GM21717 (cell line): Measurements from ENCODE around the gene SNRNP35.
"Not testable (repeated sequence)": the region's sequence is repeated elsewhere in the genome, so short reads cannot be mapped to it uniquely, and the experiment has no call there.

ENCODE experiments used
- ATAC-seq: cut with Tn5 transposase; IDR thresholded peaks from one replicate; pipeline ENCODE4 v1.9.1; 2021; ENCODE audit warnings: mild to moderate bottlenecking, moderate library complexity; ENCODE audit not compliant: unreplicated experiment

SNRNP35 gene

DNA sequence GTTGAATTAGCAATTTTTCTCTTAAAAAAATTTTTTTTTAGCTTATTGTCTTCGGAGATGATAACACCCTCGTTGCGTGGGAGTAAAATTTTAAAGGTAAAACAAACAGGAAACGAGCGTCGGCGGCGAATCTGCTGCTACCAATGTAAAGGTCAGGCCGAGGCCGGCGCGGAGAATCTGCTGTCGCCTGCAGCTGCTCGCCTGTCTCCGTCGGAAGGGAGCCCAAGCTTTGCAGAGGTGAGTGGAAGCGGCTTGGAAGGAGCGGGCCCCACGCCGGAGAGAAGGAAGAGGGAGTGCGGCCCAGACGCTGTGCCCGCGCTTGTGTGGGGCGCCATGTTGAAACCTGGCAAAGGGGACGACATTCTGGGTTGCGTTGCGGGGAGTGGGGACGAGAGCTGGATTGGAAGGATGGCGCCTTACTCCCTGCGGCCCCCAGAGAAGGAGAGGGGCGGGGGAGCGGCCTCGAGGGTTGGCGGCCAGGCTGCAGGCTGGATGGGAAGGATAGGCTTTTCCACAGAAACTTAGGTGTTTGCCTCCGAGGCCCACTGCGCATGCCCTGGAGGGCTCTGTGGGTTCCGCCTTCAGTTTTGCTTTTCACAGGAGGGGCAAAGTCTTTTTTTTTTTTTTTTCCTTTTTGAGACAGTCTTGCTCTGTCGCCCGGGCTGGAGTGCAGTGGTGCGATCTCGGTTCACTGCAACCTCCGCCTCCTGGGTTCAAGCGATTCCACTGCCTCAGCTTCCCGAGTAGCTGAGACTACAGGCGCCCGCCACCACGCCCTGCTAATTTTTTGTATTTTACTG, at the start of gene SNRNP35:
Gene SNRNP35, plus strand, starts transcription at position 160 of the 800 bp plus-strand sequence. CDS start 7,402 bp downstream, outside the sequence.
- ATAC-seq = peak; percentile 52

DNA sequence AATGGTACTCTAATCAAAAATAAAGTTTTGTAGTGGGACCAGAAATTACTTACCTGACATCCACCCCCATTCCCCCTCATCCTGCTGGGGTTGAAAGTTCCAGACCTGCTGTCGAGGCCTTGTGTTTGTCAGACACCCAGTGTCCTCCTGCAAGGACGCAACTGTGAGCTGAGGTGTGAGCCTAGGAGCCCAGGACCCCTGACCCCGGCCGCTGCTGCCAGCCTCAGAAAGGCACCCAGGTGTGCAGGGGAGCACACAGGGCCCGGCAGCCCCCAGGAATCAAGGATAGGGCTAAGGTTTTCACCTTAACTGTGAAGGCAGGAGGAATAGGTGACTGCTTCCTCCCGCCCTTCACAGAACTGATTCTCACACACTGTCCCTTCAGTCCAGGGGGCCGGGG, 49.3 kb upstream of the SNRNP35 start:
- not testable (repeated sequence) for ATAC-seq

DNA sequence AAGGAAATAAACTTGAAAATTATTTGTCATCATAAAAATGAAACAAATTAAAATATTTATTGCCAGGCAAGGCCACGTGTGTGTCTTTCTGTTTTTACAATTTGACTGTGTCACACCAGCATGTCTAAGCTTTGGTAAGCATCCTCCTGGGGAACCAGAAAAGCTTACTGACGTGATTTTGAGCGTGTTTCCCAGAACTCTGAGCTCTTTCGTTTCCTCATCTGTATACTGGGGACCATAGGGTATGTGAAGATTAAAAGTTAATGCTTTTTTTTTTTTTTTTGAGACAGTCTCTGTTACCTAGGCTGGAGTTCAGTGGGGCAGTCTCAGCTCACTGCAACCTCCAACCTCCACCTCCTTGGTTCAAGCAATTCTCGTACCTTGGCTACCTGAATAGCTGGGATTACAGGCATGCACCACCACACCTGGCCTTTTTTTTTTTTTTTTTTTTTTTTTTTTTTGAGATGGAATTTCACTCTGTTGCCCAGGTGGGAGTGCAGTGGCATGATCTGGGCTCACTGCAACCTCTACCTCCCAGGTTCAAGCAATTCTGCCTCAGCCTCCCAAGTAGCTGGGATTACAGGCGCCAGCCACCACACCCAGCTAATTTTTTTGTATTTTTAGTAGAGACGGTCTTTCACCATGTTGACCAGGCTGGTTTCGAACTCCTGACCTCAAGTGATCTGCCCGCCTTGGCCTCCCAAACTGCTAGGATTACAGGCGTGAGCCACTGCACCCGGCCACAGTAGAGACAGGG, 48.5 kb upstream of the SNRNP35 start:
- not testable (repeated sequence) for ATAC-seq

DNA sequence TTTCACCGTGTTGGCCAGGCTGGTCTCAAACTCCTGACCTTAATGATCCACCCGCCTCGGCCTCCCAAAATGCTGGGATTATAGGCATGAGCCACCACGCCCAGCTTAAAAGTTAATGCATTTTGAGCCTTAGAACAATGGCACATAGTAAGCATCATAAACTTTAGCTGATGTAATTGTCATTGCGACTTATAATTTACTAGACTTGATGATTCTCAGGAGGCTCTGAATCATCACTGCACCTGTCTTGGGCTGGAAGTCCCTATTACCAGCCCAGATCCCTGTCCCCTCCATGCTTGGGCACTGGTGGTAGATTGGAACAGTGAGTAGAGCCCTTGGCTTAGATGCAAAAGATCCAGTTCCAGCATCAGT, 47.9 kb upstream of the SNRNP35 start:
- no peak for ATAC-seq

DNA sequence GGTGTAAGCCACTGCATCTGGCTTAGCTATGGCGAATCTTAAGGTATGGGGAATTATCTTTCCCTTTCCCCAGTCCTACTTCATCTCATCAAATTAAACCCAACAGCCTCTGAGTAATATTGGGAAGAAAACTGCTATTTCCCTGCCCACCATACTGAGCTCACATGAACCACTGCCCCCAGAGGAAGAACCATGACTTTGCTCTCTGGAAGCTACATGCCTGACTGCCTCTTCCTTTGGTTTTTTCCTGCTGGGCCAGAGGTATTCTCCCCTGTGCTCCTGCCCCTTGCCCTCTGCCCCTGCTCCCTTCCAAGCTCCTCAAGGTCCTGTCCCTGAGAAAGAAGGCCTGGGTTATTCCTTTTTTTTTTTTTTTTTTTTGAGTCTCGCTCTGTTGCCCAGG, 36.6 kb upstream of the SNRNP35 start:
- ATAC-seq = no peak

GRCh38 chr12:123427036-123427769, 30.7 kb upstream of the SNRNP35 start:
- peak; percentile 84 for ATAC-seq

GRCh38 chr12:123428591-123428990, 29.3 kb upstream of the SNRNP35 start:
- ATAC-seq = no peak

DNA sequence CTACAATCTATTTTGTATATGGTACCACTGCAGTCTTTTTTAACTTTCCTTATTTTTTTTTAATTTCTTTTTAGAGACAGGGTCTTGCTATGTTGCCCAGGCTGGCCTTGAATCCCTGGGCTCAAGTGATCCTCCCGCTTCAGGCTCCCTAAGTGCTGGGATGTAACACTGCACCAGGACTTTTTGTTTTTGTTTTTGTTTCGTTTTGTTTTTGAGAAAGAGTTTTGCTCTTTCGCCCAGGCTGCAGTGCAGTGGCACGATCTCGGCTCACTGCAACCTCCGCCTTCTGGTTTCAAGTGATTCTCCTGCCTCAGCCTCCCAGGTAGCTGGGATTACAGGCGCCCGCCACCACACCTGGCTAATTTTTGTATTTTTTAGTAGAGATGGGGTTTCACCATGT, 28.8 kb upstream of the SNRNP35 start:
- ATAC-seq = not testable (repeated sequence)

DNA sequence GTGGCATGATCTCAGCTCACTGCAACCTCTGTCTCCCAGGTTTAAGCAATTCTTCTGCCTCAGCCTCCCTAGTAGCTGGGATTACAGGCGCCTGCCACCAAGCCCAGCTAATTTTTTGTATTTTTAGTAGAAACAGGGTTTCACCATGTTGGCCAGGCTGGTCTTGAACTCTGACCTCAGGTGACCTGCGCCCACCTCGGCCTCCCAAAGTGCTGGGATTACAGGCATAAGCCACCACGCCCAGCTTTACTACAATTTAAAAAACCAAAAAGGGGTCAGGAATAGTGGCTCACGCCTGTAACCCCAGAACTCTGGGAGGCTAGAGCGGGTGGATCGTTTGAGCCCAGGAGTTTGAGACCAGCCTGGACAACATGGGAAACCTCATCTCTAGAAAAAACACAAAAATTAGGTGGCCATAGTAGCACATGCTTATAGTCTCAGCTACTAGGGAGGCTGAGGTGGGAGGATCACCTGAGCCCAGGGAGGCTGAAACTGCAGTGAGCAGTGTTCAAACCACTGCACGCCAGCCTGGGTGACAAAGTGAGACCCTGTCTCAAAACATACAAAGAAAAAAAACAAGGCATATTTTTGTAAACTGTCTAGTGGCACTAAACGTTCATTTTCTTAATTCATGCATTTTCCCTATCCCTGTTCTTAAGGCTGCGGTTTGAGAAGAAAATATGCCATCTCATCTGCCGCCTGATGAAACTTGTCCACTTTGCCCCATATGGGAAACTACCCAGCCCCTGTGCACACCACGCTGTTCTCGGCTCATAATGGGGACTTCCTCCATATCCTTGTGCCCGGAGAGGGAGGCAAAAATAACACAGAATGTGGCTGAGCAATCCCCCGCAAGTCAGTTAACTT, 25.8 kb upstream of the SNRNP35 start:
- ATAC-seq = peak; percentile 25

GRCh38 chr12:123433615-123434014, 24.3 kb upstream of the SNRNP35 start:
- ATAC-seq = no peak

- ATAC-seq = no peak
Measured at GRCh38 chr12:123435636-123436016, 22.3 kb upstream of the SNRNP35 start.

DNA sequence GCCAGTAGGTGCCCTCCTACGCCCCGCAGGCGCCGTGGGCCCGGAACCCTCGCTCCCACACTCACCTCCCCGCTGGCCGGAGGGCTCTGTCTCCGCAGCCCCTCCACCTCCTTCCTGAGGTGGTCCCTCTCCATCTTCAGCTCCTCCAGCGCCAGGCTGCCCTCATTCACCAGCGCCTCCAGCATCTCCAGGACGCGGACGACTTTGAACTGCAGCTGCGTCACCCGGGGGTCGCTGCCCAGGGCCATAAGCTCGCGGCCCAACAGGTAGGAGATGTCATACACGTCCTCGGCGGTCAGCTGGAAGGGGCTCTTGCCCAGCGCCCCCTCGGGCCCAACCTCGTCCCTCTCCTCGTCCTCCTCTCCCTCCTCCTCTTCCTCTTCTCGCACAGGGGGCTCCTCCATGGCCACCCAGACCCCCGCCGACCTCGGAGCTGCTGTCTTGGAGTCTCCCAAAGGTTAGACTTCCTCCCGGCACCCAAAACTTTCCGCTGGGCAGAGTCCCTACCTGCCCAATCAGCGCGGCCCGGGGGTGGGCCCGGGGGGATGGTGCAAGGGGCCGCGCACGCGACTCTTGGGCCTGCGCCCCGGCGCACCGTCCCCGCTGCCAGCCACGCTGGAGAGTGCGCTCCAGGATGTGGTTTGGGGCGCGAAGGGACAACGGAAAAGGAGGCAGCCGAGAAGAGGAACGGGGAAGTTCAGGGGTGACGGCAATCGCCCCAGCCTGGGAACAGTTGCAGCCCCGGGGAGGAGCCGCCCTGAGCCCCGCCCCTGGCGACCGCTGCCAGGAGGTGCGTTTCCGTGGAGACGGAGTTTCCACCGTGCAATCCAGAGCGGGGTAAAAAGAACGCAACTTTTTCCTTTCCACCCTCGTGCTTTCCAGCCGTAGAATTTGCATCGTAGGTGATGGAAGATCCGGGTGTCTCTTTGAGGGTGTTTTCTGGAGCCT, 21.6 kb upstream of the SNRNP35 start, which contains the start of gene RILPL2:
Gene RILPL2, minus strand, starts transcription at position 668 of the 948 bp plus-strand sequence. Its CDS starts 264 bp downstream, at position 404.
- peak; percentile 74 for ATAC-seq

DNA sequence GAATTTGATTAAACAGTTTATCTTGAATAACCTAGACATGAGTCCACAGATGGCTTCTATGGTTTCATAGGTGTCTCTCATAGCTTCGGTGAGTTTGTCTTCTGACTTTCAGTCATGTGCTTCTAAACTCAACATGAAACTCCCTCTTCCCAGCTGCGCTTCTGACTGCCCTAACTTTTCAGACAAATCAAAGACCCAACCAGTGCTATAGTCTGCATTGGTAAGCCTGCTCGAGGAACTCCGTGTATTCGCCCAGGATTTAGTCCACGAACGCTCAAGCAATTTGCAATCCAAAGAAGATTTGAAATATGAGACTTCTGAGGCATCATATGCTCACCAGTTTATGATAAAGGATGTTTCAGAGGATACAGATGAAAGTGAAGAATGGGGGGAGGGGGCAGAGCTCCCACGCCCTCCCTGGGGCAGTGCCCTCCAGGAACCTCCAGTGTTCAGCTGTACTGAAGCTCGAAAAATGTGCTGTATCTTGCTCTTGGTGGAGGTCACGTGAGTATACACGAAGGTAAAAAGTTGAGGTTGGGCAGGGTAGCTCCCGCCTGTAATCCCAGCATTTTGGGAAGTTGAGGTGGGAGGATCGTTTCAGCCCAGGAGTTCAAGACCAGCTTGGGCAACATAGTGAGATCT, 16.3 kb upstream of the SNRNP35 start:
- peak; percentile 43 for ATAC-seq

- no peak for ATAC-seq
Measured at GRCh38 chr12:123442774-123443173, 15.2 kb upstream of the SNRNP35 start.

DNA sequence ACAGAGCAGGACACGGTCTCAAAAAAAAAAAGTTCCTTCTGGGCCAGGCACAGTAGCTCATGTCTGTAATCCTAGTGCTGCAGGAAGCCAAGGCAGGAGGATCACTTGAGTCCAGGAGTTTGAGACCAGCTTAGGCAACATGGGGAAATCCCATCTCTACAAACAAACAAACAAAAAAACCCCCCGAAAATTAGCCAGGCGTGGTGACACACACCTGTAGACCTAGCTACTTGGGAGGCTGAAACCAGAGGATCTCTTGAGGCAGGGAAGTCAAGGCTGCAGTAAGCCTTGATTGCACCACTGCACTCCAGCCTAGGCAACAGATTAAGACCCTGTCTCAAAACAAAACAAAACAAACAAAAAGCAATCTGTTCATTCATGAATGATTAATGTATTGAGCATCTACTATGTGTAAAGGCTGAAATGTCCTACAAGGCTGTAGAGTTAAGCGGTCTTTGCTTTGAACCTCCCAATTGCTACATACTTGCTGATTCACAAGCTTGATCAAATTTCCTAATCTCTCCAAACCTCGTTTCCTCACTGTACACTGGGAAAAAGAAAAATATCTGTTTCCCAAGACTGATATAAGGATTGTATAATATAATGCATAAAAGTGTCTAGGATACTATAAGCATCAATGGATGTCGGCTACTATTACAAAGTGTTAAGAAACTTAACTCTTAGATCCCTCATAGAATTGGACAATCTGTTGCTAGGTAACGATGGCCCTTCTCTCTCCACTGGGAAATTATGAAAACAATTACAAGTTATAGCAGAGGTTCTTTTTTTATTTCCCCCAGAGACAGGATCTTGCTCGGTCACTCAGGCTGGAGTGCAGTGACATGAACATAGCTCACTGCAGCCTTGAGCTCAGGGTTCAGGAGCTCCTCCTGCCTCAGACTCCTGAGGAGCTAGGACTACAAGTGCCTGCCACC, 13.6 kb upstream of the SNRNP35 start:
- ATAC-seq = no peak

- ATAC-seq = no peak
Measured at GRCh38 chr12:123445388-123446332, 12.3 kb upstream of the SNRNP35 start.

DNA sequence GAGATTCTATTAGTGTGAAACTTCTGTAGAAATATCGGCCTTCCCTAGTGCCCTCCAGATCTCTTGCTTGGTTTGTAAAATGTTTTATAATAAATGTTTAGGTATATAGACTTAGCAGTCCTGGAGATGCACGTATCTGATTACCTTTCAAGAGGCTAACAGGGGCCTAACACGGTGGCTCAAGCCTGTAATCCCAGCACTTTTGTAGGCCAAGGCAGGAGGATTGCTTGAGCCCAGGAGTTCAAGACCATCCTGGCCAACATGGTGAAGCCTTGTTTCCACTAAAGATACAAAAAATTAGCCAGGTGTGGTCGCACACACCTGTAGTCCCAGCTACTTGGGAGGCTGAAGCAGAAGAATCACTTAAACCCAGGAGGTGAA, 11.6 kb upstream of the SNRNP35 start:
- no peak for ATAC-seq
